HepG2 (cell line): ENCODE results near the gene PHOSPHO2. TPM values are rescaled to one million over a fixed set of nuclear protein-coding genes. Genes with fewer than 3 reads are reported as not detected.
A peak's percentile ranks its signal among the peaks of the same experiment; 100 is the strongest.

Experiments
- ATAC-seq: fragments of 200-7000 bp; cut with Tn5 transposase; 3 replicates; pipeline ENCODE4 v1.9.1; 2020; ENCODE audit warnings: mild to moderate bottlenecking, moderate library complexity
- BruUV-seq: library from RNA; stranded (reverse); fragments of 400-500 nt; replicated peaks from 2 replicates; lab custom pipeline; 2021; lab: Mats Ljungman, UMichigan
- CTCF ChIA-PET: fragments of 300-600 bp; formaldehyde crosslinking; extraction: SDS; loops from one replicate; lab custom pipeline; 2021; ENCODE audit warnings: low total read pairs, inconsistent platforms, low intra/inter-chr PET ratio; lab: Yijun Ruan, JAX
- POLR2A ChIA-PET: fragments of 350-600 bp; sonication (Branson Sonifier 250); formaldehyde crosslinking; loops from one replicate; lab custom pipeline; 2020; ENCODE audit warnings: antibody characterized with exemption, inconsistent platforms; lab: Yijun Ruan, JAX
- DNase-seq: peaks from one replicate; pipeline ENCODE4 v3.0.0-alpha.2; 2015; ENCODE audit warnings: low spot score
- FAIRE-seq: peaks from 3 replicates; lab custom pipeline; 2011; peaks lifted over from hg19 to GRCh38; lab: Jason Lieb, UNC
- H2AFZ ChIP-seq: one replicate; pipeline ENCODE4 v1.6.1; 2011; ENCODE audit warnings: low read length, inconsistent platforms
- H3K27ac ChIP-seq: fragments of 300-600 bp; 3 replicates; pipeline ENCODE4 v1.8.0; 2011; ENCODE audit warnings: mixed run types, mild to moderate bottlenecking, mixed read lengths, low read length, inconsistent platforms; ENCODE audit not compliant: insufficient read depth; ENCODE audit errors: extremely low read length
- H3K27me3 ChIP-seq, 2 experiments: fragments of 200-600 bp in 1 of 2; 2 replicates in 1 of 2; 3 replicates in 1 of 2; pipeline versions ENCODE4 v1.6.0 to v1.8.0; 2011; ENCODE audit warnings: low read length in 2 of 2, mild to moderate bottlenecking in 2 of 2, moderate library complexity in 2 of 2, inconsistent platforms in 1 of 2; ENCODE audit not compliant: insufficient read depth in 2 of 2, control insufficient read depth in 1 of 2
- H3K36me3 ChIP-seq, 2 experiments: fragments of 200-600 bp in 1 of 2; replicated peaks in 1 of 2; 2 replicates in 1 of 2; 3 replicates in 1 of 2; pipeline versions ENCODE4 v1.5.1 to v1.8.0; 2011; ENCODE audit warnings: low read length in 2 of 2, inconsistent platforms in 1 of 2; ENCODE audit not compliant: insufficient read depth in 2 of 2, control insufficient read depth in 1 of 2
- H3K4me1 ChIP-seq: 2 replicates; pipeline ENCODE4 v1.5.1; 2012; ENCODE audit warnings: low read length, inconsistent platforms; ENCODE audit not compliant: insufficient read depth
- H3K4me2 ChIP-seq: 2 replicates; pipeline ENCODE4 v1.6.0; 2011; ENCODE audit warnings: low read depth, low read length, inconsistent platforms
- H3K4me3 ChIP-seq, 3 experiments: fragments of 200-600 bp in 1 of 3; sonication (generic), shearing (Covaris generic) in 1 of 3; replicated peaks in 1 of 3; 2 replicates each; pipeline ENCODE4 v1.5.1; 2011 to 2016; ENCODE audit warnings: low read length in 3 of 3, inconsistent platforms in 2 of 3, low read depth in 2 of 3, mild to moderate bottlenecking in 2 of 3, control low read depth in 1 of 3, mixed read lengths in 1 of 3; ENCODE audit not compliant: insufficient read depth in 1 of 3
- H3K79me2 ChIP-seq: one replicate; pipeline ENCODE4 v1.6.1; 2011; ENCODE audit warnings: low read length, inconsistent platforms; ENCODE audit not compliant: insufficient read depth
- H3K9ac ChIP-seq: 2 replicates; pipeline ENCODE4 v1.6.0; 2011; ENCODE audit warnings: mild to moderate bottlenecking, low read depth, low read length, inconsistent platforms; ENCODE audit not compliant: insufficient read depth
- H3K9me3 ChIP-seq: 2 replicates; pipeline ENCODE4 v1.5.1; 2012; ENCODE audit warnings: mild to moderate bottlenecking, low read length
- H4K20me1 ChIP-seq: 2 replicates; pipeline ENCODE4 v1.6.0; 2011; ENCODE audit warnings: inconsistent platforms, mild to moderate bottlenecking, low read length, moderate library complexity; ENCODE audit not compliant: insufficient read depth
- AGO2 ChIP-seq: fragments of 200-400 bp; formaldehyde crosslinking; optimal IDR thresholded peaks from 2 replicates; pipeline ENCODE3; 2017; ENCODE audit warnings: mild to moderate bottlenecking, low read depth, low read length, moderate library complexity
- AHR ChIP-seq: IDR thresholded peaks from 2 replicates; pipeline ENCODE4 v1.6.1; 2018; ENCODE audit warnings: missing genetic modification reagents, missing compliant biosample characterization
- ATF1 ChIP-seq: IDR thresholded peaks from 2 replicates; pipeline ENCODE4 v1.6.1; 2016; ENCODE audit warnings: mild to moderate bottlenecking, control low read depth
- BRF2 ChIP-seq: sonication (generic); formaldehyde crosslinking; IDR thresholded peaks from 2 replicates; pipeline ENCODE4 v1.8.1; 2022; ENCODE audit warnings: mild to moderate bottlenecking, missing genetic modification reagents
- DMAP1 ChIP-seq: IDR thresholded peaks from 2 replicates; pipeline ENCODE4 v1.6.1; 2016
- HNRNPL ChIP-seq: fragments of 200-400 bp; formaldehyde crosslinking; IDR thresholded peaks from 2 replicates; pipeline ENCODE4 v1.6.1; 2017; ENCODE audit warnings: mild to moderate bottlenecking, low read depth, low read length
- MLX ChIP-seq: IDR thresholded peaks from 2 replicates; pipeline ENCODE4 v1.6.1; 2016
- NR1H2 ChIP-seq: sonication (generic); formaldehyde crosslinking; IDR thresholded peaks from 2 replicates; pipeline ENCODE4 v1.8.1; 2022; ENCODE audit warnings: low read depth, missing genetic modification reagents, borderline replicate concordance
- PLRG1 ChIP-seq: fragments of 450-650 bp; conservative IDR thresholded peaks from 2 replicates; pipeline ENCODE4 v1.6.1; 2016
- SKIL ChIP-seq: sonication (generic); formaldehyde crosslinking; IDR thresholded peaks from 2 replicates; pipeline ENCODE4 v1.8.0; 2022; ENCODE audit warnings: missing genetic modification reagents, mild to moderate bottlenecking, moderate library complexity, borderline replicate concordance
- TP53 ChIP-seq: sonication (generic); formaldehyde crosslinking; conservative IDR thresholded peaks from 2 replicates; pipeline ENCODE4 v1.4.0; 2020; ENCODE audit warnings: missing genetic modification reagents
- ZBTB21 ChIP-seq: sonication (generic); formaldehyde crosslinking; IDR thresholded peaks from 2 replicates; pipeline ENCODE4 v1.4.0; 2020; ENCODE audit warnings: missing genetic modification reagents
- ZBTB33 ChIP-seq: sonication (generic); formaldehyde crosslinking; IDR thresholded peaks from 2 replicates; pipeline ENCODE4 v1.4.0; 2020; ENCODE audit warnings: missing genetic modification reagents
- ZNF138 ChIP-seq: sonication (generic); formaldehyde crosslinking; IDR thresholded peaks from 2 replicates; pipeline ENCODE4 v1.5.0; 2020; ENCODE audit warnings: mild to moderate bottlenecking, low read depth, missing genetic modification reagents
- ZNF18 ChIP-seq: sonication (generic); formaldehyde crosslinking; IDR thresholded peaks from 2 replicates; pipeline ENCODE4 v1.8.0; 2022; ENCODE audit warnings: mild to moderate bottlenecking, missing genetic modification reagents; ENCODE audit not compliant: insufficient replicate concordance
- WGBS: methylation state at CpG from one replicate; pipeline ENCODE4 v1.1.6; 2017; ENCODE audit warnings: low lambda C conversion rate; 5-methylcytosine and 5-hydroxymethylcytosine counted together
- in situ Hi-C: cut with HindIII; loops from 2 replicates; pipeline ENCODE4 v1.10.0; 2017; ENCODE audit warnings: low pct_unique_long_range_greater_than_20kb; ENCODE audit not compliant: extremely low pct_ligation_motif_present
- intact Hi-C: fragments of 100-400 bp; cut with micrococcal nuclease; formaldehyde crosslinking; loops from one replicate; pipeline ENCODE4 v1.10.0; 2022; ENCODE audit not compliant: unreplicated experiment
- polyA plus RNA-seq, 8 experiments: library from polyadenylated mRNA; depleted of rRNA in 3 of 8; stranded (reverse) in 7 of 8; unstranded in 1 of 8; fragments of >200 nt; fragmentation: Illumina TruSeq in 4 of 8; extraction: Trizol in 4 of 8; gene quantifications; 2 replicates each; pipeline versions ENCODE4 v1.2.1 to v1.2.3, GENCODE V29; 2011 to 2016; ENCODE audit warnings: low read depth in 4 of 8, missing spikeins in 1 of 8, mixed read lengths in 1 of 8; ENCODE audit not compliant: insufficient read depth in 1 of 8
- total RNA-seq, 5 experiments: library from RNA; depleted of rRNA; stranded (reverse); fragments of >200 nt; fragmentation: Illumina TruSeq; extraction: Trizol; gene quantifications; 2 replicates each; pipeline ENCODE4 v1.2.3, GENCODE V29; 2016; ENCODE audit warnings: low read depth in 1 of 5

Gene PHOSPHO2
- total and polyA plus RNA-seq, 2 of the 13 experiments (the other 11 are each of a cell fraction or from before 2014, with no cell fraction given) = 6.1 to 11.4 TPM

- Histone ChIP-seq H3K27ac (no peak overlapping the region), H3K9me3 (no peaks in the 10 kb centered on the region), H3K36me3 (0 out of 5 replicates have a peak, but pooled peaks cover 0 to 1% of the 10 kb centered on the region in 2 experiments), H3K4me1 (peaks cover 40% of the 10 kb centered on the region), H3K9ac (no peak overlapping the region), H3K79me2 (peaks cover 16% of the 10 kb centered on the region), H4K20me1 (no peaks in the 10 kb centered on the region), H3K4me2 (no peak overlapping the region; the same call in 1 of the 2 replicates), H3K4me3 (no peak overlapping the region), H3K27me3 (no peaks in the 10 kb centered on the region; a peak in 1 of 5 replicates), H2AFZ (peak overlapping the region; percentile 62)
- in situ Hi-C loops = no loop called here
- FAIRE-seq (no peak), ATAC-seq (no peak), DNase-seq (no peak)
- CTCF ChIA-PET = interaction anchor here (0.6 kb wide), 1 partner anchor 41 kb away, joined by 3 read pairs; the partner anchor contains the start of gene KLHL23
- intact Hi-C loops = no loop called here
- POLR2A ChIA-PET = interaction anchor here (0.9 to 2.6 kb wide), 2 partner anchors 9 kb away, joined by 3 to 19 read pairs; no protein-coding TSS in a partner anchor
- WGBS = 13% methylated on average over 3 of the region's 3 CpGs
- no TSS peak for BruUV-seq
- no peak for TF ChIP-seq PLRG1
- TF ChIP-seq ZBTB33 = no peak
- TF ChIP-seq MLX (CRISPR knock-in tag) = no peak
- TF ChIP-seq HNRNPL = no peak
- no peak for TF ChIP-seq TP53 (CRISPR knock-in tag)
- TF ChIP-seq AGO2 = no peak
- TF ChIP-seq NR1H2 (CRISPR knock-in tag) = no peak
- no peak for TF ChIP-seq ZNF18 (CRISPR knock-in tag)
- TF ChIP-seq ZNF138 (CRISPR knock-in tag) = no peak
- no peak for TF ChIP-seq ATF1 (CRISPR knock-in tag)
- no peak for TF ChIP-seq SKIL
- no peak for TF ChIP-seq BRF2 (CRISPR knock-in tag)
- no peak for TF ChIP-seq DMAP1 (CRISPR knock-in tag)
- TF ChIP-seq ZBTB21 = no peak
- TF ChIP-seq AHR (CRISPR knock-in tag) = no peak
Observed at GRCh38 chr2:169692718-169693117, 1.6 kb upstream of the PHOSPHO2 start.
